Ishikawa (cell line): ENCODE measurements around the gene PHF8.

Experiments used
- CEBPB ChIP-seq: IDR thresholded peaks from 2 replicates; pipeline ENCODE4 v1.6.1; 2012
- CREB1 ChIP-seq: IDR thresholded peaks from 2 replicates; pipeline ENCODE4 v1.6.1; 2012; ENCODE audit warnings: low read depth
- EP300 ChIP-seq: IDR thresholded peaks from 2 replicates; pipeline ENCODE4 v1.6.1; 2012; ENCODE audit warnings: borderline replicate concordance
- FOXM1 ChIP-seq: IDR thresholded peaks from 2 replicates; pipeline ENCODE4 v1.6.1; 2012; ENCODE audit warnings: low read depth, borderline replicate concordance
- NFIC ChIP-seq: IDR thresholded peaks from 2 replicates; pipeline ENCODE4 v1.6.1; 2012
- TAF1 ChIP-seq: IDR thresholded peaks from 2 replicates; pipeline ENCODE4 v1.6.1; 2012; ENCODE audit warnings: low read depth, mild to moderate bottlenecking
- TCF12 ChIP-seq: IDR thresholded peaks from 2 replicates; pipeline ENCODE4 v1.6.1; 2012; ENCODE audit warnings: low read depth
- YY1 ChIP-seq: IDR thresholded peaks from 2 replicates; pipeline ENCODE4 v1.6.1; 2012; ENCODE audit warnings: low read depth
- TF ChIP-seq, protein P1 (sequence below): IDR thresholded peaks from 2 replicates; pipeline ENCODE4 v1.6.1; 2012
- TF ChIP-seq, protein P2 (sequence below): IDR thresholded peaks from 2 replicates; pipeline ENCODE4 v1.6.1; 2012; ENCODE audit warnings: low read depth, mild to moderate bottlenecking

DNA sequence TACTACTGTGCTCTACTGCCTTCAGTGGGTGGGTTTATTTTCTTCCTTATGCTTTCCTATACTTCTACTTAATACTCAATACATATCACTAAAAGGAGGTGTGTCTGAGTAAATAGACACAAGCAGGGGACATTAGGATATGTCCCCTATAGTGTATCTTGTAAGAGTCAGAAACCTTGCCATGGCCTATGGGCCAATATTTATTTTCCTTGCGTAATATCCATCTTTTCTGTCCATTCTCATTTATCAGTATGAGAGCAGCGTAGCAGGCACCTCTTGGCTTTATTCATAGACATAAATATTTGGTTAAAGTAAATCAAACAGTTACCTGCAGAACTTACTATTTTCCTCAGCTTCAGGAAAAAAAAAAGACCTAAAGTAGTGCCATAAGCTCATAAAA lies 46.6 kb upstream of the PHF8 start:
- no peak for TF ChIP-seq TAF1
- TF ChIP-seq, protein P1, sequence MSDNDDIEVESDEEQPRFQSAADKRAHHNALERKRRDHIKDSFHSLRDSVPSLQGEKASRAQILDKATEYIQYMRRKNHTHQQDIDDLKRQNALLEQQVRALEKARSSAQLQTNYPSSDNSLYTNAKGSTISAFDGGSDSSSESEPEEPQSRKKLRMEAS: no peak
- no peak for TF ChIP-seq FOXM1
- TF ChIP-seq, protein P2, sequence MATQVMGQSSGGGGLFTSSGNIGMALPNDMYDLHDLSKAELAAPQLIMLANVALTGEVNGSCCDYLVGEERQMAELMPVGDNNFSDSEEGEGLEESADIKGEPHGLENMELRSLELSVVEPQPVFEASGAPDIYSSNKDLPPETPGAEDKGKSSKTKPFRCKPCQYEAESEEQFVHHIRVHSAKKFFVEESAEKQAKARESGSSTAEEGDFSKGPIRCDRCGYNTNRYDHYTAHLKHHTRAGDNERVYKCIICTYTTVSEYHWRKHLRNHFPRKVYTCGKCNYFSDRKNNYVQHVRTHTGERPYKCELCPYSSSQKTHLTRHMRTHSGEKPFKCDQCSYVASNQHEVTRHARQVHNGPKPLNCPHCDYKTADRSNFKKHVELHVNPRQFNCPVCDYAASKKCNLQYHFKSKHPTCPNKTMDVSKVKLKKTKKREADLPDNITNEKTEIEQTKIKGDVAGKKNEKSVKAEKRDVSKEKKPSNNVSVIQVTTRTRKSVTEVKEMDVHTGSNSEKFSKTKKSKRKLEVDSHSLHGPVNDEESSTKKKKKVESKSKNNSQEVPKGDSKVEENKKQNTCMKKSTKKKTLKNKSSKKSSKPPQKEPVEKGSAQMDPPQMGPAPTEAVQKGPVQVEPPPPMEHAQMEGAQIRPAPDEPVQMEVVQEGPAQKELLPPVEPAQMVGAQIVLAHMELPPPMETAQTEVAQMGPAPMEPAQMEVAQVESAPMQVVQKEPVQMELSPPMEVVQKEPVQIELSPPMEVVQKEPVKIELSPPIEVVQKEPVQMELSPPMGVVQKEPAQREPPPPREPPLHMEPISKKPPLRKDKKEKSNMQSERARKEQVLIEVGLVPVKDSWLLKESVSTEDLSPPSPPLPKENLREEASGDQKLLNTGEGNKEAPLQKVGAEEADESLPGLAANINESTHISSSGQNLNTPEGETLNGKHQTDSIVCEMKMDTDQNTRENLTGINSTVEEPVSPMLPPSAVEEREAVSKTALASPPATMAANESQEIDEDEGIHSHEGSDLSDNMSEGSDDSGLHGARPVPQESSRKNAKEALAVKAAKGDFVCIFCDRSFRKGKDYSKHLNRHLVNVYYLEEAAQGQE: no peak
- TF ChIP-seq TCF12: no peak
- no peak for TF ChIP-seq EP300
- TF ChIP-seq CREB1: no peak
- no peak for TF ChIP-seq NFIC
- TF ChIP-seq YY1: no peak
- no peak for TF ChIP-seq CEBPB
